Measurements from ENCODE around the gene RBMY1J. TPM values are rescaled to one million over a fixed set of nuclear protein-coding genes. Genes with fewer than 3 reads are reported as not detected.
"Not testable (repeated sequence)": the region's sequence is repeated elsewhere in the genome, so short reads cannot be mapped to it uniquely, and the experiment has no call there.

The RBMY1J gene
- polyA plus RNA-seq, 1 of the 3 experiments (the other 2 are of a cell fraction), result not detected

- no peaks in the 10 kb centered on the region for H3K9me2 ChIP-seq
- no peak overlapping the region for H3K27ac ChIP-seq (ENCODE audit: low read depth in 2 of 2, low read length in 1 of 2)
Observed at GRCh38 chrY:22373494-22373893, 29.7 kb upstream of the RBMY1J start.

GRCh38 chrY:22444718-22445396 lies 41.6 kb downstream of the RBMY1J start:
- no CpG with 5 or more reads among the region's 8 CpGs for WGBS (ENCODE audit: low lambda C conversion rate)
- CTCF ChIA-PET; DNase-seq; H3K79me2 ChIP-seq (ENCODE audit: insufficient read depth); POLR2A ChIA-PET; H3K9me3 ChIP-seq; H3K27me3 ChIP-seq (ENCODE audit: insufficient read depth); H3K27ac ChIP-seq (ENCODE audit: low read depth in 2 of 2, low read length in 1 of 2); H3F3A ChIP-seq (replicated peaks; ENCODE audit: insufficient read depth); H3K4me3 ChIP-seq (ENCODE audit: low read depth in 2 of 2, low read length in 1 of 2); H3K9ac ChIP-seq; H4K20me1 ChIP-seq (ENCODE audit: insufficient read depth); H2AFZ ChIP-seq (ENCODE audit: low read depth); H3K36me3 ChIP-seq (replicated peaks in 1 of 2; ENCODE audit: control insufficient read depth in 1 of 2, insufficient read depth in 2 of 2, low read length in 1 of 2); H3K4me2 ChIP-seq; H3K4me1 ChIP-seq (ENCODE audit: control insufficient read depth in 1 of 2, insufficient read depth in 2 of 2, low read depth in 1 of 2, low read length in 1 of 2); H3K9me2 ChIP-seq: not testable (repeated sequence)

More at GRCh38 chrY:22373494-22373893, 29.7 kb upstream of the RBMY1J start:
- no peak overlapping the region for H3K4me2 ChIP-seq
- no peaks in the 10 kb centered on the region for H3F3A ChIP-seq (replicated peaks; ENCODE audit: insufficient read depth)
- H3K9ac ChIP-seq, result no peak overlapping the region
- H3K27me3 ChIP-seq (ENCODE audit: insufficient read depth), result no peaks in the 10 kb centered on the region
- no peaks in the 10 kb centered on the region for H3K4me1 ChIP-seq (ENCODE audit: control insufficient read depth in 1 of 2, insufficient read depth in 2 of 2, low read depth in 1 of 2, low read length in 1 of 2)
- no peaks in the 10 kb centered on the region for H3K79me2 ChIP-seq (ENCODE audit: insufficient read depth)
- H3K9me3 ChIP-seq, result no peaks in the 10 kb centered on the region
- no peak overlapping the region for H2AFZ ChIP-seq (ENCODE audit: low read depth)
- no peaks in the 10 kb centered on the region for H3K36me3 ChIP-seq (replicated peaks in 1 of 2; ENCODE audit: control insufficient read depth in 1 of 2, insufficient read depth in 2 of 2, low read length in 1 of 2)
- ChIA-PET CTCF (no interaction called here), POLR2A (no interaction called here)
- H4K20me1 ChIP-seq (ENCODE audit: insufficient read depth), result no peaks in the 10 kb centered on the region
- no peak overlapping the region for H3K4me3 ChIP-seq (ENCODE audit: low read depth in 2 of 2, low read length in 1 of 2)
- no peak for DNase-seq
- TF ChIP-seq USF2 (IDR thresholded peaks at IDR 0.05; ENCODE audit: borderline replicate concordance, low read depth, low read length), result no peak
- TF ChIP-seq USF1 (IDR thresholded peaks at IDR 0.05; ENCODE audit: borderline replicate concordance, low read depth), result no peak
- no peak for TF ChIP-seq IRF3 (IDR thresholded peaks at IDR 0.05; ENCODE audit: low read depth, low read length)
- TF ChIP-seq FOXJ3 (CRISPR knock-in tag; IDR thresholded peaks at IDR 0.05), result no peak
- no peak for TF ChIP-seq TAF1 (IDR thresholded peaks at IDR 0.05; ENCODE audit: borderline replicate concordance, low read depth, low read length)
- TF ChIP-seq EP300 (IDR thresholded peaks at IDR 0.05; ENCODE audit: borderline replicate concordance in 1 of 2, low read depth in 1 of 2, low read length in 1 of 2), result no peak
- no peak for TF ChIP-seq CTCF (IDR thresholded peaks at IDR 0.05)
- no peak for TF ChIP-seq RFX5 (IDR thresholded peaks at IDR 0.05; ENCODE audit: low read length)
- no peak for TF ChIP-seq MXI1 (IDR thresholded peaks at IDR 0.05; ENCODE audit: low read depth, low read length)
- TF ChIP-seq EZH2phosphoT487 (IDR thresholded peaks at IDR 0.05; ENCODE audit: borderline replicate concordance, low read depth), result no peak
- TF ChIP-seq NFIC (IDR thresholded peaks at IDR 0.05; ENCODE audit: borderline replicate concordance), result no peak
- TF ChIP-seq YY1 (IDR thresholded peaks at IDR 0.05; ENCODE audit: low read depth), result no peak
- no peak for TF ChIP-seq JUND (IDR thresholded peaks at IDR 0.05)
- no peak for TF ChIP-seq TEAD4 (IDR thresholded peaks at IDR 0.05; ENCODE audit: borderline replicate concordance, insufficient read depth)
- no peak for TF ChIP-seq FOSL2 (IDR thresholded peaks at IDR 0.05; ENCODE audit: borderline replicate concordance, low read depth)
- no peak for TF ChIP-seq GATA2 (CRISPR knock-in tag; IDR thresholded peaks at IDR 0.05)
- no peak for TF ChIP-seq TCF12 (IDR thresholded peaks at IDR 0.05)

- H3K4me1 ChIP-seq (ENCODE audit: control insufficient read depth in 1 of 2, insufficient read depth in 2 of 2, low read depth in 1 of 2, low read length in 1 of 2); H3K79me2 ChIP-seq (ENCODE audit: insufficient read depth); H3K9me2 ChIP-seq; H3F3A ChIP-seq (replicated peaks; ENCODE audit: insufficient read depth); H3K9me3 ChIP-seq; H3K4me2 ChIP-seq; H2AFZ ChIP-seq (ENCODE audit: low read depth); H3K36me3 ChIP-seq (replicated peaks in 1 of 2; ENCODE audit: control insufficient read depth in 1 of 2, insufficient read depth in 2 of 2, low read length in 1 of 2); DNase-seq; POLR2A ChIA-PET; H3K27me3 ChIP-seq (ENCODE audit: insufficient read depth); H3K27ac ChIP-seq (ENCODE audit: low read depth in 2 of 2, low read length in 1 of 2); H4K20me1 ChIP-seq (ENCODE audit: insufficient read depth); H3K4me3 ChIP-seq (ENCODE audit: low read depth in 2 of 2, low read length in 1 of 2); CTCF ChIA-PET; H3K9ac ChIP-seq: not testable (repeated sequence)
- no CpG with 5 or more reads among the region's 8 CpGs for WGBS (ENCODE audit: low lambda C conversion rate)
Observed at GRCh38 chrY:22455522-22455921, 52.3 kb downstream of the RBMY1J start.
